GM12892 (cell line): ENCODE results near the gene RBM45.

Experiments
- DNase-seq: peaks from one replicate; pipeline ENCODE4 v3.0.0; 2011; ENCODE audit not compliant: insufficient read length
- FAIRE-seq: peaks from 2 replicates; lab custom pipeline; 2011; peaks lifted over from hg19 to GRCh38; lab: Jason Lieb, UNC
- POLR2A ChIP-seq: IDR thresholded peaks from 2 replicates; pipeline ENCODE4 v1.6.1; 2011; ENCODE audit warnings: low read depth, low read length, control low read depth
- POLR2AphosphoS5 ChIP-seq: IDR thresholded peaks from 2 replicates; pipeline ENCODE4 v1.6.1; 2011; ENCODE audit warnings: low read depth, low read length, control low read depth
- TAF1 ChIP-seq: IDR thresholded peaks from 2 replicates; pipeline ENCODE4 v1.6.1; 2011; ENCODE audit warnings: low read depth, mild to moderate bottlenecking, control low read depth, low read length, borderline replicate concordance

Gene RBM45

DNA sequence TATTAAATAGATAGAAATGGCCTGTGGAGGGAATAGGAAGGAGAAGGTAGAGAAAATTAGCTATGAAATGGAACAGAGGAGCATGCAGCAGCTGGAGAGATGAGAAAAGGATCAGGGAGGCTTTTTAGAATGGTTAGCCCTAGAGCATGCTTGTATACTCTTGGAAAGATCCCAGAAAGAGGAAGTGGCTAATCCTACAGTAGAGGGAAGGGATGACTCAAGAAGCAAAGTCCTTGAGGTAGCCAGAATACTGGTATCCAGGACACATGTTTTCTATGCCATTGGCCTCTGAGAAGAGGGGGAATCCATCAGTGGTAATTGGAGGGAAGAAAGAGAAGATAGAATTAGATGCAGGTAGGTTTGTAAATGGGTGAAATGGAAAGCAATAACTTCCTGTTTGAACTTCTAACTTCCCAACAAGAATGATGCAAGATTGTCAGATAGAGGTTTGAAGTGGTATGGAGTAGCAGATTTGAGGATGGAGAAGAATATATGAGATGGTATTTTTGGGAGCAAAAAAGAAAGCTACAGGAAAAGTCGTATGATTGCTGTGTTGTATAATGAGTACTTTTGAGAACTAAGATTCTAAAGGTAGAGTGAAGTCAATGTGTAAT lies 64.9 kb downstream of the RBM45 start:
- DNase-seq = no peak
- TF ChIP-seq TAF1 (no peak), POLR2AphosphoS5 (no peak), POLR2A (no peak)
- no peak for FAIRE-seq
